ENCODE data around the gene TUBB1. TPM values are rescaled to one million over a fixed set of nuclear protein-coding genes. Genes with fewer than 3 reads are reported as not detected.

The TUBB1 gene
- total and polyA plus RNA-seq, 2 of the 13 experiments (the other 11 are each of a cell fraction or from before 2014, with no cell fraction given), result 0.11 to 57.6 TPM

GRCh38 chr20:59005523-59006166 lies 13.6 kb upstream of the TUBB1 start (continued):
- TF ChIP-seq GMEB1 (CRISPR knock-in tag; IDR thresholded peaks at IDR 0.05; ENCODE audit: borderline replicate concordance) (0 out of 2 replicates have a peak, but pooled peaks have one; percentile 19), MEIS2 (CRISPR knock-in tag; IDR thresholded peaks at IDR 0.05) (0 out of 2 replicates have a peak, but pooled peaks have one; percentile 19), DBP (CRISPR knock-in tag; IDR thresholded peaks at IDR 0.05; ENCODE audit: not compliant biosample characterization) (no peak), ZNF546 (CRISPR knock-in tag; conservative IDR thresholded peaks at IDR 0.05) (0 out of 2 replicates have a peak, but pooled peaks have one; percentile 15), DPF2 (CRISPR knock-in tag; IDR thresholded peaks at IDR 0.05; ENCODE audit: borderline replicate concordance, low read depth) (no peak; the same call in 1 of the 2 replicates), RFXAP (CRISPR knock-in tag; IDR thresholded peaks at IDR 0.05; ENCODE audit: borderline replicate concordance) (peak; percentile 80; the same call in 1 of the 2 replicates), TFE3 (CRISPR knock-in tag; IDR thresholded peaks at IDR 0.05) (no peak), ASH2L (IDR thresholded peaks at IDR 0.05; ENCODE audit: insufficient read length, low read depth, low read length) (no peak), E2F2 (CRISPR knock-in tag; IDR thresholded peaks at IDR 0.05; ENCODE audit: borderline replicate concordance) (0 out of 2 replicates have a peak, but pooled peaks have one; percentile 16), TBX3 (IDR thresholded peaks at IDR 0.05; ENCODE audit: borderline replicate concordance) (no peak), ZNF264 (CRISPR knock-in tag; IDR thresholded peaks at IDR 0.05) (no peak), NRL (CRISPR knock-in tag; IDR thresholded peaks at IDR 0.05; ENCODE audit: borderline replicate concordance) (no peak), AKAP8 (CRISPR knock-in tag; IDR thresholded peaks at IDR 0.05) (0 out of 2 replicates have a peak, but pooled peaks have one; percentile 12), ZNF891 (CRISPR knock-in tag; IDR thresholded peaks at IDR 0.05) (no peak), HIVEP1 (CRISPR knock-in tag; IDR thresholded peaks at IDR 0.05) (0 out of 2 replicates have a peak, but pooled peaks have one; percentile 7), MEF2D (CRISPR knock-in tag; IDR thresholded peaks at IDR 0.05) (0 out of 2 replicates have a peak, but pooled peaks have one; percentile 3), ZNF326 (CRISPR knock-in tag; IDR thresholded peaks at IDR 0.05; ENCODE audit: borderline replicate concordance) (no peak), IRF1 (CRISPR knock-in tag; IDR thresholded peaks at IDR 0.05; ENCODE audit: low read depth) (no peak), RNF2 (conservative IDR thresholded peaks at IDR 0.05; ENCODE audit: low read depth) (no peak), ZNF800 (CRISPR knock-in tag; IDR thresholded peaks at IDR 0.05) (peak; percentile 45; the same call in 1 of the 2 replicates), ZNF432 (CRISPR knock-in tag; IDR thresholded peaks at IDR 0.05; ENCODE audit: borderline replicate concordance) (no peak)
